DOHH2 (cell line): Measurements from ENCODE around the gene PIR.

Experiments used
- H3F3A ChIP-seq: fragments of 200-600 bp; sonication (generic), shearing (Covaris generic); 2 replicates; pipeline ENCODE4 v1.6.0; 2016; ENCODE audit warnings: antibody characterized with exemption, mild to moderate bottlenecking; ENCODE audit not compliant: control insufficient read depth, insufficient read depth
- H3K27ac ChIP-seq: fragments of 200-600 bp; sonication (generic); 2 replicates; pipeline ENCODE4 v1.5.1; 2014; ENCODE audit warnings: low read depth, mild to moderate bottlenecking, low read length, moderate library complexity
- H3K27me3 ChIP-seq: fragments of 200-600 bp; sonication (generic); 2 replicates; pipeline ENCODE4 v1.6.1; 2014; ENCODE audit warnings: mild to moderate bottlenecking, low read length, mixed read lengths; ENCODE audit not compliant: control insufficient read depth
- H3K36me3 ChIP-seq: fragments of 200-600 bp; sonication (generic); 2 replicates; pipeline ENCODE4 v1.6.1; 2014; ENCODE audit warnings: mild to moderate bottlenecking, low read length, moderate library complexity, mixed read lengths; ENCODE audit not compliant: control insufficient read depth
- H3K4me1 ChIP-seq: fragments of 200-600 bp; sonication (generic); 2 replicates; pipeline ENCODE4 v1.6.1; 2014; ENCODE audit warnings: mild to moderate bottlenecking, low read length, mixed read lengths; ENCODE audit not compliant: control insufficient read depth
- H3K4me2 ChIP-seq: fragments of 200-600 bp; sonication (generic); 2 replicates; pipeline ENCODE4 v1.6.0; 2014; ENCODE audit warnings: mild to moderate bottlenecking, low read length, moderate library complexity
- H3K4me3 ChIP-seq: fragments of 200-600 bp; sonication (generic); 2 replicates; pipeline ENCODE4 v1.5.1; 2014; ENCODE audit warnings: mild to moderate bottlenecking, low read length, mixed read lengths
- H3K79me2 ChIP-seq: fragments of 200-600 bp; sonication (generic); 2 replicates; pipeline ENCODE4 v1.6.1; 2014; ENCODE audit warnings: mild to moderate bottlenecking, low read length, mixed read lengths; ENCODE audit not compliant: control insufficient read depth
- H3K9me2 ChIP-seq: fragments of 200-600 bp; sonication (generic); replicated peaks from 2 replicates; pipeline ENCODE4 v1.6.1; 2014; ENCODE audit warnings: mild to moderate bottlenecking, low read length, mixed read lengths; ENCODE audit not compliant: control insufficient read depth
- H3K9me3 ChIP-seq: fragments of 200-600 bp; sonication (generic); 2 replicates; pipeline ENCODE4 v1.6.1; 2014; ENCODE audit warnings: antibody characterized with exemption, low read length, mixed read lengths; ENCODE audit not compliant: control insufficient read depth, insufficient read depth
- H4K20me1 ChIP-seq: fragments of 200-600 bp; sonication (generic); 2 replicates; pipeline ENCODE4 v1.6.0; 2014; ENCODE audit warnings: low read depth, mild to moderate bottlenecking, antibody characterized with exemption, low read length, moderate library complexity; ENCODE audit not compliant: control insufficient read depth, insufficient read depth
- EZH2phosphoT487 ChIP-seq: fragments of 200-600 bp; sonication (generic); IDR thresholded peaks from 2 replicates; pipeline ENCODE4 v1.6.1; 2017; ENCODE audit warnings: borderline replicate concordance, mild to moderate bottlenecking, antibody characterized with exemption, low read length, moderate library complexity, mixed read lengths
- TF ChIP-seq, protein P1 (sequence below): fragments of 200-600 bp; sonication (generic); IDR thresholded peaks from one replicate; pipeline ENCODE4 v1.5.1; 2014; ENCODE audit warnings: antibody characterized with exemption, mild to moderate bottlenecking, low read depth, low read length; ENCODE audit not compliant: poor library complexity, severe bottlenecking

Gene PIR

DNA sequence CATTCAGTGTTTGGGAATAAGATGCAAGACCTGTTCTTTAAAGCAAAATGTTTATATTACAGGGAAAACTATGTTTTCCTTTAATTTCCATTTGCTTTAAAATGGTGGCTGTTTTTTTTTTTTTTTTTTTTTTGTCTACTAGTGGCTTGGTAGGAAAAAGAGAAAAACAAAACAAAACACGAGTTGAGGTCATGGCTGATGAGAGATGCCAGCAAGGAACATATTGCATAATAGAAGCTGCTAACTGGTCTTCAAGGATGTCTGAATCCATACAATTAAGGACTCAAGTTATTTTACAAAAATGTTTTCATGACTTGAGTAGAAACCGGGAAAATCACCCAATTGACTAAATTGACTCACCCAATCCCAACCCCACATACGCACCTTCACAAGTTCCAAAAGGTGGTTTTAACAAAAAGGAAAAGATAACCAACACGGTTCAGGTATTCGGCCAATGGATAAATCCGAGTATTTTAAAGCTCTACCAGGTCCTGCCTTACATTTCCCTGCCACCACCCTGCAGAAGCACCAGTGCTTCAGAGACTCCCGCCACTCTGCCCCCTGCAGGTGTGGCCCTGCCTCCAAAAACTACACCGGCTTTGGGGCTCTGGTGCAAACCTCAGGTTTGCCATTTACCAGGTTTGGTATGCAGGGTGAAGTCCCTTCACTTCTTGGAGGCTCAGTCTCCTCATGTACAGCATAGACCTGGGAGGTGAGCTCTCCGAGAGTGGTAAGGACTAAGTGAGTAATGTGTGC, 27.1 kb downstream of the PIR start:
- no peaks in the 10 kb centered on the region for H3F3A ChIP-seq
- no peaks in the 10 kb centered on the region for H3K36me3 ChIP-seq
- H4K20me1 ChIP-seq, result no peaks in the 10 kb centered on the region
- no peaks in the 10 kb centered on the region for H3K9me3 ChIP-seq
- H3K27me3 ChIP-seq, result no peaks in the 10 kb centered on the region
- H3K4me1 ChIP-seq, result peaks cover 38% of the 10 kb centered on the region
- no peaks in the 10 kb centered on the region for H3K79me2 ChIP-seq
- peak overlapping the region; percentile 45 for H3K4me3 ChIP-seq
- H3K9me2 ChIP-seq, result no peaks in the 10 kb centered on the region
- peak overlapping the region; percentile 78 for H3K27ac ChIP-seq
- peak overlapping the region; percentile 62 for H3K4me2 ChIP-seq
- no peak for TF ChIP-seq EZH2phosphoT487
- TF ChIP-seq, protein P1, sequence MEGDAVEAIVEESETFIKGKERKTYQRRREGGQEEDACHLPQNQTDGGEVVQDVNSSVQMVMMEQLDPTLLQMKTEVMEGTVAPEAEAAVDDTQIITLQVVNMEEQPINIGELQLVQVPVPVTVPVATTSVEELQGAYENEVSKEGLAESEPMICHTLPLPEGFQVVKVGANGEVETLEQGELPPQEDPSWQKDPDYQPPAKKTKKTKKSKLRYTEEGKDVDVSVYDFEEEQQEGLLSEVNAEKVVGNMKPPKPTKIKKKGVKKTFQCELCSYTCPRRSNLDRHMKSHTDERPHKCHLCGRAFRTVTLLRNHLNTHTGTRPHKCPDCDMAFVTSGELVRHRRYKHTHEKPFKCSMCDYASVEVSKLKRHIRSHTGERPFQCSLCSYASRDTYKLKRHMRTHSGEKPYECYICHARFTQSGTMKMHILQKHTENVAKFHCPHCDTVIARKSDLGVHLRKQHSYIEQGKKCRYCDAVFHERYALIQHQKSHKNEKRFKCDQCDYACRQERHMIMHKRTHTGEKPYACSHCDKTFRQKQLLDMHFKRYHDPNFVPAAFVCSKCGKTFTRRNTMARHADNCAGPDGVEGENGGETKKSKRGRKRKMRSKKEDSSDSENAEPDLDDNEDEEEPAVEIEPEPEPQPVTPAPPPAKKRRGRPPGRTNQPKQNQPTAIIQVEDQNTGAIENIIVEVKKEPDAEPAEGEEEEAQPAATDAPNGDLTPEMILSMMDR, result peak; percentile 46

DNA sequence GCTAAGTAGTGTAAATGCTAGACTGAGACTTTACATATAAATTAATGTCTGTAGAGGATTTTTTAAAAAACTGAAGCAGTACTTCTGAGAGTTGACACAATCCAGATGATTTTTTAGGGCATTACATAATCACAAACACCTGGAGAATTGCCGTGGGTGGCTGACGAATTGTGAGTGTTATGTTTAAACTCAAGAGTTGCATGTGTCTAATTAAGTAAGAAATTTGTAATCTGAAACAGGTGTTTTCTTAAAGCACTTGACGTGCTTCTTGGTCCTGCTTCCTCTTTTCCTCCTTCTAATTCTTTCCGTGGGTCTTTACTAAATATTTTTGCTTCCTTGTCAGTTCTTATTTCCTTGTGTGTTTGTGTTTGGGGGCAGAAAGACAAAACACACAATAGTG, 27.8 kb downstream of the PIR start:
- Histone ChIP-seq H3K9me3 (no peaks in the 10 kb centered on the region), H3K9me2 (no peaks in the 10 kb centered on the region), H3K27ac (peak overlapping the region; percentile 78), H3K27me3 (no peaks in the 10 kb centered on the region), H3K79me2 (no peaks in the 10 kb centered on the region), H3K4me3 (peak overlapping the region; percentile 45), H3K4me2 (peak overlapping the region; percentile 62), H4K20me1 (no peaks in the 10 kb centered on the region), H3K4me1 (peaks cover 38% of the 10 kb centered on the region), H3K36me3 (no peaks in the 10 kb centered on the region), H3F3A (no peaks in the 10 kb centered on the region)
- no peak for TF ChIP-seq EZH2phosphoT487
- TF ChIP-seq, protein P1, result no peak

DNA sequence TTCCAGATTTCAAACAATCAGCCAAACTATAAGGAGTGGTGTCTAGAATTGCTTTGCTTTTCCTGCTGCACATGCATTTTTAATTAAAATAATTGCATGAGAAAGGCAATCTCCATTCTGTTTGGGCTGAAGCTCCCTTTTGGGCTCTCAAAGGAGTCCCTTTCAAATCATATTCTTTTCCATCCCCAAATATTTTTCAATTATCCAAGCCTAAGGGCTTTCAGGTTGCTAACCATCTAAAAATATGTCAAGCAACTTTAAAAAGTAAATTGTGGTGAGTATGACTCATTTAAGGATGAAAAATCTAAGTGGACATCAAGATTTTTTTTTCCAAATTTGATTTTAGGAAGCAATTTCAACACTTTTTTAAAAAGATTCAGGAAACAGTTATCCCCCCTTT, 28.4 kb downstream of the PIR start:
- no peaks in the 10 kb centered on the region for H4K20me1 ChIP-seq
- peaks cover 38% of the 10 kb centered on the region for H3K4me1 ChIP-seq
- H3K9me3 ChIP-seq, result no peaks in the 10 kb centered on the region
- no peaks in the 10 kb centered on the region for H3K79me2 ChIP-seq
- no peaks in the 10 kb centered on the region for H3K36me3 ChIP-seq
- no peaks in the 10 kb centered on the region for H3F3A ChIP-seq
- H3K4me3 ChIP-seq, result peak overlapping the region; percentile 45; the same call in 1 of the 2 replicates
- H3K27me3 ChIP-seq, result no peaks in the 10 kb centered on the region
- H3K9me2 ChIP-seq, result no peaks in the 10 kb centered on the region
- peak overlapping the region; percentile 78 for H3K27ac ChIP-seq
- TF ChIP-seq, protein P1, result no peak
- TF ChIP-seq EZH2phosphoT487, result no peak
- H3K4me2 ChIP-seq, result peak overlapping the region; percentile 62
